Tibial nerve (tissue), 3 donors: ENCODE data around the gene UPK1B.

Experiments used
- CTCF ChIP-seq, 5 experiments: fragments of 200-600 bp in 3 of 5; fragments of 450-650 bp in 2 of 5; sonication (generic) in 3 of 5; IDR thresholded peaks; one replicate each; pipeline ENCODE4 v1.5.1; 2016 to 2019; ENCODE audit warnings: antibody characterized with exemption in 5 of 5, mild to moderate bottlenecking in 3 of 5, moderate library complexity in 2 of 5
- POLR2A ChIP-seq, 2 donors: fragments of 450-650 bp; IDR thresholded peaks; one replicate each; pipeline ENCODE4 v1.6.1; 2017; ENCODE audit warnings: antibody characterized with exemption in 2 of 2, mild to moderate bottlenecking in 2 of 2, moderate library complexity in 2 of 2

GRCh38 chr3:119229190-119229589, 55.8 kb downstream of the UPK1B start:
- TF ChIP-seq POLR2A (IDR thresholded peaks at IDR 0.05): no peak
- no peak for TF ChIP-seq CTCF (IDR thresholded peaks at IDR 0.05)
